HG02973 (cell line): ENCODE results near the gene DRICH1.
"Not testable (repeated sequence)": the region's sequence is repeated elsewhere in the genome, so short reads cannot be mapped to it uniquely, and the experiment has no call there.

Experiments
- ATAC-seq: cut with Tn5 transposase; IDR thresholded peaks from one replicate; pipeline ENCODE4 v1.9.1; 2021; ENCODE audit warnings: moderate library complexity; ENCODE audit not compliant: unreplicated experiment

Gene DRICH1

GRCh38 chr22:23632178-23632577 is at the start of gene DRICH1:
TSS of gene DRICH1 (minus strand) at chr22:23632321. CDS start at chr22:23632023, 298 bp downstream.
- ATAC-seq, result no peak

GRCh38 chr22:23681026-23681809 is 49.1 kb upstream of the DRICH1 start:
- ATAC-seq, result no peak

GRCh38 chr22:23678133-23678532 is 46.0 kb upstream of the DRICH1 start:
- no peak for ATAC-seq

GRCh38 chr22:23677701-23677995 is 45.5 kb upstream of the DRICH1 start:
- ATAC-seq, result no peak

- ATAC-seq, result not testable (repeated sequence)
These were observed 45.0 kb upstream of the DRICH1 start for GRCh38 chr22:23676841-23677700.

GRCh38 chr22:23675502-23676415 is 43.6 kb upstream of the DRICH1 start:
- no peak for ATAC-seq

GRCh38 chr22:23674886-23675501 is 42.9 kb upstream of the DRICH1 start:
- ATAC-seq, result not testable (repeated sequence)

- ATAC-seq, result no peak
These were observed 41.9 kb upstream of the DRICH1 start for GRCh38 chr22:23673826-23674690.

- ATAC-seq, result no peak
These were observed 41.0 kb upstream of the DRICH1 start for GRCh38 chr22:23673050-23673620.

GRCh38 chr22:23672307-23673049 is 40.4 kb upstream of the DRICH1 start:
- not testable (repeated sequence) for ATAC-seq

GRCh38 chr22:23671387-23671786 is 39.3 kb upstream of the DRICH1 start:
- not testable (repeated sequence) for ATAC-seq

GRCh38 chr22:23670378-23671295 is 38.5 kb upstream of the DRICH1 start:
- ATAC-seq, result no peak

GRCh38 chr22:23660381-23660780 is 28.3 kb upstream of the DRICH1 start:
- ATAC-seq, result not testable (repeated sequence)

- no peak for ATAC-seq
These were observed 25.6 kb upstream of the DRICH1 start for GRCh38 chr22:23657727-23658126.

GRCh38 chr22:23655891-23656475 is 23.9 kb upstream of the DRICH1 start:
- no peak for ATAC-seq

GRCh38 chr22:23652711-23653110 is 20.6 kb upstream of the DRICH1 start:
- no peak for ATAC-seq

GRCh38 chr22:23652286-23652685 is 20.2 kb upstream of the DRICH1 start:
- no peak for ATAC-seq
